EL (cell line): Measurements from ENCODE around the gene ROR2.

ENCODE experiments used
- DNase-seq: peaks from one replicate; pipeline ENCODE4 v3.0.0-alpha.2; 2016

The ROR2 gene

DNA sequence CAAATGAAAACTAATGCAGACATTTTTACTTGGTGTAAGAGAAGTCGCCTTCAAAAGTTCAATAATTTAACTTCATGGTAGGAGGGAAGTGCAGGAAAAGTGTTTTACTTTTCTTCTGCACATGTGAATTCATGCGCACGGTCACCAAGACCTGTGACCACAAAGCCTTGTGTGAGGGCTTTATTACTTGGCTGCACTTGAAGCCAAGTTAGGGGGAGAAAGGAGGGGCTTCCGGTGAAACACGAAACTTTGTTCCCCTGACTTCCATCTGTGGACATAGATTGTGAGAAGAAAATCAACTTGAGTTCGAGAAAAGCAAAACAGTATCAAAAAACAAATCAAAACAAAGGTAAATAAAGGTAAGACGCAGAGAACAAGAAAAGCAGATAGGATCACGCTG is 239.9 kb downstream of the ROR2 start:
- no peak for DNase-seq

DNA sequence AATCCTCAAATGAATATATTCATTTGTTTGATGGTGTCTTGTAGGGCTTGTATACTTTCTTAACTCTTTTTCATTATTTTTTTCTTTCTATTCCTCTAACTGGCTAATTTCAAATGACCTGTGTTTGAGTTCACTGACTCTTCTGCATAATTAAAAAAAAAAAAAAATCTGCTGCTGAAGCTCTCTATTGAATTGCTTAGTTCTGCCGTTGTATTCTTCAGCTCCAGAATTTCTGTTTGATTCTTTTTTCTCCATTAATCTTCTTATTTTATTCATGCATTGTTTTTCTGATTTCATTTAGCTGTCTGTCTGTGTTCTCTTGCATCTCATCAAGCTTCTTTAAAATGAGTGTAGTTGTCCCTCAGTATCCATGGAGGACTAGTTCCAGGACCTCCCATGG is 244.6 kb downstream of the ROR2 start:
- DNase-seq: no peak

DNA sequence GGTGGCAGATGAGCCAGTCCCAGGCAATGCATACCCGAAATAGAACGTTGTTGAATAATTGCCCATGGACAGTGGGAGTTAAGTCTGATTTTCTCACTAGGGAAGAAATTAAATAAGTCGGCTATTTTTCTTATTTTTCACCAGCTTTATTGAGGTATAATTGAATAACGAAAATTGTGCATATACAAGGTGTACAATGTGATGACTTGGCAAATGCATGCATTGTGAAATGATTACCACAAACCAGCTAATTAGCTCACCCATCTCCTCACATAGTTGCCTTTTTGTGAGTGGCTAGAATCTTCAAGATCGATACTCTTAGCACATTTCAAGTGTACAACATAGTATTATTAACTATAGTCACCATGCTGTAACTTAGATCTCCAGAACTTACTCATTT is 249.6 kb downstream of the ROR2 start:
- DNase-seq: no peak

DNA sequence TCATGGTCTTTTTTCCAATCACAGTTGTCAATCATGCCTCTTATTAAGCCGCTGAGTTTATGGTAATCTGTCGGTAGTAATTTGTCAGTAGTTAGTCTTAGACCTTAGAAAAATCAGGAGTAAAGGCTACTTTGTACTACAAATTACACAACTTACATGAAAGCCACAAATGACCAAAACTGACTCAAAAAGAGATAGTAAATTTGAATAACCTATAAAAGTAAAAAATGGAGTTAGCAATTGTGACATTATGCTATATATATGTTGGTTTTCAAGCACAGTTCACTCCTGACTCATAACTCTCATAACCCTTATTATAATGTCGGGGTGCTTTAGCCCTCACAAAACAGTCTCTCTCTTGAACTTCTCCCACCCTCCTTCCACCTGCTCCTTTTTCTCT is 251.8 kb downstream of the ROR2 start:
- DNase-seq: no peak

DNA sequence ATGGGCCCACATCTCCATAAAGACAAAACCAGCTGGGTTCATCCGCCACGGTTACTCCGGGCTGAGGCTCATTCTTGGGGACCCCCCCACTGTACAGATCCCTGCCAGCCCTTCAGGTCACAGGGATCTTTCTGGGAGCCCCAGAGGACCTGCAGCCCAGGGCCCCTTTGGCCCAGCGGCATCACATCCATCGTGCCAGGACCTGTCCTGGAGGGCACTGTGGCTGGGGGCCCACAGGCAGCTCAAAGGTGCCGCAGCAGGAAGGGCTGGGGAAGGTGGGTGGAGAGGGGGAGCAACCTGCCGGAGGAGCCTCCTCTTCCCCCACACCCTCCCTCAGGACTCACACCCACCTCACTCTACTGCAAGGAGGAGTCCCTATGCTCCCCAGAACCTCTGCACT is 252.8 kb downstream of the ROR2 start:
- DNase-seq: no peak

DNA sequence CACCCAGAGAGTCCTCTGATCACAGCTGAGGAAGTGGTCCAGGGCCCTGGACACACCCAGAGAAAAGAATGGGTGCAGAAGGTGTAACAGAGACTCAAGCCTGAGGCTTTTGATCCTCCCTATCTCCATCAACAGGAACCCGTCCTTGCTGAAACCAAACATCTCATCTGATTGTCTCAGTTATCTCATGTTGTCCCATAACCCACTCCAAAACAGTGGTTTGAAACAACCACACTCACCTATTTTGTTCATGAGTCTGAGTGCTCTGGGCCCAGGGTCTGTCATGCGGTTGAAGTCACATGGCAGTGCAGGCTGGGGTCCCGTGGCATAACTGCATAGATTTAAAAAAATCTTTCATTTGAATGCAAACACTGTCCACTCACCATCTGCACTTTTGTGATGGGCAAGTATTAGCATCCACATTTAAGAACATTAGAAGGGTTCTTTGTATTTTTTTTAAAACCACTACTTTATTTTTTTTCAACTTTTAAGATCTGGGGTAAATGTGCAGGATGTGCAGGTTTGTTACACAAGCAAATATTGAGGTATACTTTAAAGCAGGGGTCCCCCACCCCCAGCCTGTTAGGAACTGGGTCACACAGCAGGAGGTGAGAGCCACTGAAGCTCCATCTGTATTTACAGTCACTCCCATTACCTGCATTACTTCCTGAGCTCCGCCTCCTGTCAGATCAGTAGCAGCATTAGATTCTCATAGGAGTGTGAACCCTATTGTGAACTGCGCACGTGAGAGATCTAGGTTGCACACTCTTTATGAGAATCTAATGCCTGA is 255.8 kb downstream of the ROR2 start:
- DNase-seq: no peak

DNA sequence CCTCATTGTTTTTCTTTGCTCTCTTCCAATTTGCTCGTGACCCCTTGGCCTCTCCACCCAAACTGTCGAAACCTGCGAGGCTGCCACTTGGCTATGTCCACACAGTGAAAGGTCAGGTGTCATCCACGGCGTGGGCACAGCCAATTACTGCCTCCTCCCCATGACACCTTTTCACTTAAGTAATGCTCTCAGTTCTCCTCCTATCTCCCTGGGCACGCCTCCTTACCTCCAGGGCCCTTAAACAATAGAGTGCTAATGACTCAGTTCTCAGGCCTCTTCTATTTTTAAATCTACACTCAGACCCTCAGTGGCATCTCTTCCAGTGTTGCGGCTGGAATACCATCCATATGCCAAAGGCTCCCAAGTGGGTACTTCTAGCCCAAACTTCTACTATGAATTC is 256.8 kb downstream of the ROR2 start:
- no peak for DNase-seq

DNA sequence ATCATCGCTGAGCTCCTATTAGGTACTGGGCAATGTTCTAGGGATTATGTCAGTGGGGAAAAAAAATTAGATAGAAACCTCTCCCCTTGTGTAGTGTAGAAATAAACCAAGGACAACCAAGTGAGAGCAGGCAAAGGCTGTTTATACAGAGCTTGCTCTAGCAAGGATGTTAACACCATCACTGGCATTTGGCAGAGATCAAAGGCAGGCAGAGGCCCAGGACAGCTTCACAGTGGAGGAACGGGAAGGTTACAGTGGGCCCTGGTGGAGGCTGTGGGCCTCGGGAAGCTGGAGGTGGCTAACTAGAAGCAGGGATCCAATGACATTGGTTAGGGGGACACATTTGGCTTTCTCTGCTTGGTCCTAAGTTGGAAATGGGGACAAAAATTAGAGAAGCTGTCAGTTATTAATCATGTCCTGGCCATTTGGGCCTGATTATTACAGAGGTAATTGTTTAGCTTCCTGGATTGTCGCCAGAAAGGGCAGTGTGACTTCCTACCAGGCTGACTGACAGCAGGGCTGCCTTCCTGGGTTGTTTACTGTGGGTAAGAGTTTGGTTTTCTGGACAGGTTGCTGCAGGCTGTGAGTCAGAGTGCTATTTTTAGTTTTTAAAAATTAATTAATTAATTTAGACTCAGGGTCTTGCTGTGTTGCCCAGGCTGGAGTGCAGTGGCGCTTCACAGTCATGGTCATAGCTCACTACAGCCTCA is 259.3 kb downstream of the ROR2 start:
- no peak for DNase-seq

DNA sequence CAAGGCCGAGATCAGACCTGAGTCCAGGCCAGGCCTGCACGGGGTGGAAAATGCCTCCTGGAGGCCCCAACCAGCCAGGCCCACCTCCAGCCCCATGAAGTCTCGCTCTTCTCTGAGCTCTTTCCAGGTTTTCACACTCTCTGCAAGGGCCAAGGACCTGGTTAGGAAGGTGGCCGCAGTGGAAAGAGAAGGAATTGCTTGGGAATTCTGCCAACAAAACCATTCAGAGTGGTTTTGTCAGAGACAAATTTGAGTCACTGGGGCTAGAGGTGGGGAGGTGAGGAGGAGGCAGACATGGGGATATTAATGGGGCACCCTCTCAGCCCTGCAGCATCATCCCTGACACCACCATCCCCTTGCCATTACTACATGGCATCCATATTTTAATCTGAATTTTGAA is 261.0 kb downstream of the ROR2 start:
- DNase-seq: no peak

DNA sequence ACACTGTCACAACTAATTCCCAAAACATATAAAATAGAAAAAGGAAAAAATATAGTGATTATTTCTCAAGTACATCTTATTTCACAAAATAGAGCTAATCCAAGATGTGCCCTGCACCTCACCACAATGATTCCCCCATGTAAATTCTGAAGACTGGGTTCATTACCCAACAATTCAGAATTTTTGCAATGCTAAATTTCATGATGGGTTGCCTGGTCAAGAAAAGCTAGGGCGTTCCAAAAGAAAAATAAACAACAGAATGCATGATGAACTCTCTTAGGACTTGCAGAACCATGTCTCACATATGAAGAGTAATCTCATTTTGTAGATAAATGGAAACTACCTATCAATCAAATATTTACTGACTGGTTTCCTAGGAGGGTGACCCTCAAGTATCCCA is 266.8 kb downstream of the ROR2 start:
- DNase-seq: no peak

DNA sequence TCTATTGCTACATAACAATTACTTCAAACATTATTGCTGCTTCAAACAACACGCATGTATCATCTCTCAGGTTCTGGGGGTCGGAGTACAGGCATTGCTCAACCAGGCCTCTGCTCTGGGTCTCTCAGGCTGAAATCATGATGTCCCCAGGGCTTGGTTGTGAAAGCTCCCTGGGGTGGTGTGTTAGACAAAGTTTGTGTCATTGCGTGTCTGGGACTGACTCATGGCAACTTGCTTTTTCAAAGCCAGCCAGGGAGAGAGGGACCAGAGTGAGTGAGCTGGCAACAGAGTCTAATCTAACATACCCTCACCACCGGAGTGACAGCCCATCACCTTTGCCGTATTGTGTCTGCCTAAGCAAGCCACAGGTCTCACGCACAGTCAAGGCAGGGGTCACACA is 267.2 kb downstream of the ROR2 start:
- DNase-seq: peak; percentile 82

DNA sequence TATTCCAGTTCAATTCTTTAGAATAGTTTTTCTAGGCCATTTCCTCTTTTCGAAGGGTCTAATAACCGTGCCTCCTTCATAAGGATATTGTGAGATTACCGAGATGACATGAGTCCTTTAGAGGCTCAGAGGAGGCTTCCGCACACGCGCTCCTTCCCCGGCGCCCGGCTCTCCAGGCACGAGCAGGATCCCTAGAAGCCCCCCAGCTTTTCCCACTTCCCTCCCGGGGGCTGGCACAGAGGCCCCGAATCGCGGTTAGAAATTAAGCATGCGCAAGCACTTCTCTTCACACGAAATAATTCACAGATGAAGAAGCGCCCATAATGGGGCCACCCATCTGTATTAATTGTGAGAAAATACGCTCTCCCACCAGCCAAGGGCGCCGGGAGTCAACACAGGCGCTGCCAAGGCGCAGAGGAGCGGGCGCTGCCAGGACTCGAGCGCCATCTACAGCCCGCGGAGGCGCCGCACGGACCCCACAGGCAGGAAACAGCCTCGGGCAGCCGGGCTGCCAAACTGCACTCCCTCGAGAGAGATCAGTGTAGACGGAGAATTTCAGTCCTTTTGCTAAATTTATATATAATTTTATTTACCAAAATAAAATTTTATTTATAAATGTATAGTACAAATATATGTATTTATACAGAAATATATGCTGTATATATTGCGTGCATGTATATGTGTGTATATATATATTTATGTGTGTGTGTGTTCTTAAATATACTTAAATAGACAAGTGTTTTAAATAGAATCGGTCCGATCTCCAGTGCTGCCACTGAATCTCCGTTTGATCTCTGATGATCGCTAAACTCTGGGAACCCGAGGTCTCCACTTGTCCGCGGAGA is 268.3 kb downstream of the ROR2 start:
- DNase-seq: peak; percentile 61

DNA sequence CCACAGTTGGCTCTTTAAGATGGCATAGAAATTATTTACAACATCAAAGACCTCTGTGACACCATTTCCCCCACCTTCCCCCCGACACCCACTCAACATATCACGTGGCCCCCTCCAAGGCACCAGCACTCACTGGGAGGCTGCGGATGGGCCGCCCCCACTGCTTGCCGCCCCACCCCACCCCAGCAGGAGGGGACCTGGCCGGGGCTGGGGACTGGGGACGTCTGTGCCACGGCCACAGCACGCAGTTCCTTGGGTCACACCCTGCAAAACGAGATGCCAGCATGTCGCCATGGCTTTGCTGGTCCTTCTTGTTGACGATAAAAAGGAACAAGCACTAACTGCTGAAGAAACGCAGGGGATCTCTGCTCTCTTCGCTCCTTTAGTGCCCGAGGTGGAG is 269.0 kb downstream of the ROR2 start:
- no peak for DNase-seq

DNA sequence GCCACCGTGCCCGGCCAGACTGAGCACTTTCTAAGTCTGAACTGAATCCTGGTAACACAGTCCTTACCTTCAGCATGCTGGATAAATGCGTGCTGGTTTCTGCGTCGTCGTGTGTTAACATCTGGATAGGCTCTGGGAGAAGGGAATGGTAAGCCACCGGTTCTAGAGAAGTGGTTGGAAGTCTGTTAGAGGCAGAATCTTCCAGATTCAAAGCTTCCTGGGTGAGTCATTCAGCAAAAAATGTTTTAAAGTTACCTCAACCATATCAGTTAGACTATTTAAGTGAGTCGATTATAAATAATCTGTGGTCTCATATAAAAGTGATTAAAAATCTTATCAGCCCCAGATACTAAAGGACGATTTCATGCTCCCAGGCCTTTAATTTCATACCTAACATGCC is 269.9 kb downstream of the ROR2 start:
- DNase-seq: peak; percentile 26

DNA sequence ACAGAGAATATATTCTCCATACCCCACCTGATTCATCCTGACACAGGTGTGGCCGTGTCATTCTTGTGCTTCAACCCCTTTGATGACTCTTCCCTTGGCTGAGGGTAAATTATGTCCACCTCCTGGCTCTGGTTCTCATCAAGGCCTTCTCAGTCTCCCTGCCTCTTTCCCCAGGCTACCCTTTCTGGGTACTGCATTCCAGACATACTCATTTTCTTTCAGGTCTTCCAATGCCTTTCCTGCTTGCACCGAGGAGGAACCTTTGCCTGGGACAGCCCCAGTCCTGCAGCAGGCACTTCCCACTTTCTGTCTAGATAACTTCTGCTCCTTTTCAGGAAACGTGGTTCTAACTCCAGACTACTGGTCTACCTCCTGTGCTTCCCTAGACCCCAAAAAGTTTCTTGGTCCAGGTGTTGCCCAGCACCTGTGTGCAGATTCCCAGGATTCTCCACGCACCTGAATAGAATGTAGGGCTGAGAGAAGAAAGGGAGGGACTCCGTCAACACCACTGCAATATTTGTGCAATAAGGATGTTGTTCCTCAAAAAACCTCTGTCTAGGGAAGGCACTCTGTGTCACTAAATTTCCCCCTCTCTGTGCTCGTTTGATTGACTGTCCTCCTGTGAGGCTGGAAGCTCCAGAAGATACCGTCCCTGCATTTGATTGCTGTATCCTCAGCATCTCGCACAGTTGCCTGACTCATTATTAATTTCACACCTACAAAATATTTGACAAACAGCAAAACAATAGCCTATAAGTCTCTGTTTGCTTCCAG is 271.0 kb downstream of the ROR2 start:
- no peak for DNase-seq

DNA sequence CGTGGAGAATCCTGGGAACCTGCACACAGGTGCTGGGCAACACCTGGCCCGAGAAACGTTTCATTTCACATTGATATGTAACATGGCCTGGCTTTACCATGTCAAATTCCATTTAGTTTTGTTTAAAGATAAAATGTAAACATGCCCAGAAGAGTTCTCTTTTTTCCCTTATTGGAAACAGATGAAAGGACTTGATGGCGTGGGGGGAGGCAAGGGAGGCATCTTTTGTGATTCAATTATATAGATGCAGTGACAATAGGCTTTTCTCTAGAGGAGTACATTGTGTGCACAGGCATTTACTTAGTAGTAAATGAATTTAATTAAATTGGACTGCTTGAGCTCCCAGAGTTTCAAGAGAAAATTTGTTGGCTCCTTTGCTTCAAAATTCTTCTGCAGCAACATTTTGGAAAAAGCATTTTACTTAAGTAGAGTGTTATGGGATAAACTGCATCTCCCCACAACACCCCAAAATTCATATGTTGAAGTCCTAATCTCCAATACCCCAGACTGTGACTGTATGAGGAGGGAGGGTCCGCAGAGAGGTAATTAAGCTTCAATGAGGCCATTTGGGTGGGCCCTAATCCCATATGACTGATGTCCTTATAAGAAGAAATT is 272.1 kb downstream of the ROR2 start:
- DNase-seq: no peak

DNA sequence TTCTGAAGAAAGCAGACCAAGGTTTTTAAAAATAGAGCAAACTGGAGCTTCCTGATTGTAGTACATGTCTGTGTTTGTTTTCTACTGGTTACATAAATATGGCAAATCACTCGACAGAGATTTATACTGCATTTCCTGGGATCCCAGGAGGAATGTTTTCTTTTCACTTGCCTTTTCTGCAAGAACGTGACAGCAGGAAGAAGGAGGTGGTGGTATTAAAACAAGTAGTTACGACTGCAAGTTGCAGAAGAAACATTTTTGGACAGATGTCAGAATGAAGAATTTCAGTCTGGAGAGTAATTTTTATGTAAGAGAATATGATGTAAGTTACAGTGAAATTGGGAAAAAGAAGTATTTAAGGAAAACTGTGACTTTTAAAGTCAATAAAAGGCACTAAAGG is 272.7 kb downstream of the ROR2 start:
- no peak for DNase-seq

DNA sequence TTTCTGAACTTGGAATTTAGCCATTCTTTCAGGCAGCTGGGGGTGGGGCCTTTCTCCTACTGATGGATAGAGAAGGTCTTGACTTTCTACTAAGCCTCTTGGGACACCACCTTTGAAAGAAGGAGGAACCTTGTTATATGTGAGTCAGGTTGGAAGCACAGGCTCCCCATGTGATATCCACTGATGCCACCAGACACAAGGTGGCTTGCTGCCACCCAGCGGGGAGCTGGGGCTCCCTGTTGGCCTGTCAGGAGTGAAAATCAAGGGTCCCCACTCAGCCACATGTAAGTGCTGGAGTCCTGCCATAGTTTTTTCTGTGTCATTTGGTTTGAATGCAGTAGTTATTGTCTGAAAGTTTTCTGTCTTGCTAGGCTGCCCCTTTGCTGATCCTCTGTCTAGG is 274.0 kb downstream of the ROR2 start:
- DNase-seq: no peak

DNA sequence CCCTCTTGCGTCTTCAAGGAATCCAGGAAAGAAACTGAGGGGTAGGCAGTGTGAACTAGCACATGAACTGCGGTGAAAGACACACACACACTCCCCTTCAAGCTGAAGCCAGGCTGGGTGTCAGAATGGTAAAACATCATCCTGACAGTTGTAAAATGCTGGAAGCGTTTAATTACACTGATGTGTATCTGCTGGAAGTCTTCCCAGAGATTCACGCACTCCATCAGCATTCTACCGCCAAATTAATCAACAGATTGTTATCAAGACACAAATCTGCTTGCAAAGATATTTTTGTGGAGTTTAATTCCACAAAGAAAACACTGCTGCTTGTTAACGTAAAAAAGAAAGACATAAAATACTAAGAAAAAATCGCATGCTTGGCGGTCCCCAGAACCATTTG is 285.4 kb downstream of the ROR2 start:
- no peak for DNase-seq

DNA sequence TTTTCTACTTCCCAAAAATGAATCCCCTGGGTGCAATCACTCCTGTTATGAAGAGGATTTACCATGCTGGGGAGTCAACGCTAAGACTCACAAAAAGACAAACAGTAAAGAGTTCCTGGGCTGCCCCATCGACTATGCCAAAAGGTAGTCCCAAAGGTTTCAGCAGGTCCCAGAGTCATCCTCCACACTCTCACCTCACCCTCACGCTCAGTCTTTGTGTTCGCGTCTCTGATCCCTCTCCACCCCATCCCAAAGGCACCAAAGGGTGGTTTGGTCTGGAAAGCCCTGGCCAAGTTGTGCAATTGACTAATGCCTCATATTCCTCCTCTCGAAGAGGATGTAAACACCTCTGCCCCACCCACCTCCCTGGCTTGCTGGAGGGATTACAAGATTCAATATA is 286.2 kb downstream of the ROR2 start:
- no peak for DNase-seq

DNA sequence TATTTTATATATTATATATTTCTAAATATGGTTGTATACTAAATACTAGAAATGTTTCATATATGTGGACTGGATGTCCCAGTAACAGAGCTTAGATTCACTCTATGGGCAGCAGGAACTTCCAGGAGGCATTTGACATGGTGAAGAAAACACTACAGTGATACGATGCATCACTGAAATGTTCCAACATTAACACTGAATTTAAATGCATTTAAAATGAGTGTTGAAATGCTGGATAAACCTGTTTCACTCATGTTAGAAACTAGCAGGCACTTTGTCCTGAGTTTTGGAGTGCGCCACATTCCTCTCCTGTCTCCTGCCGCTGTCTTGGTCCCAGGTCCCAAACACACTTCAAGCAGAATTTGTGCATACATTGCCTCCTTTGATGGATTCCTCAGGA is 288.6 kb downstream of the ROR2 start:
- no peak for DNase-seq

DNA sequence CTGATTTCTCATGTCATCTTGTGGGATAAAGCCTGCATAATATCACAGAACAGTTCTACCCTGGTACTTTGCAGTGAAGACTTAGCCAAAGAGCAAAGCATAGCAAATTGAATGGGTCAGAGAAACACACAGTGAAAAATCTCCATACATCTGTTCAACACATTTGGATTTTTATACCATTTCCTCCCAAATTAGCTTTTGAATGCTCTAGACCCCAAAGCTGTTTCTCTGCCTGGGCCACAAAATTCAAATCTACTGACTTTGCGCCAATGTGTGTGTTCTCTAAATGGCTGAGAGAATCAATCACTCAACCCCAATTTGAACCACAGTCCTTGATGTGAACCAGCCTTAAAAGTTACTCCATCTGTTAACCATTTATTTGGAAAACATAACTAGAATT is 289.5 kb downstream of the ROR2 start:
- no peak for DNase-seq
